ENCODE data around the gene CCDC34. TPM values are rescaled to one million over a fixed set of nuclear protein-coding genes. Genes with fewer than 3 reads are reported as not detected.

Gene CCDC34
- total and polyA plus RNA-seq, 4 donors: 9.0 to 22.9 (median 15.1) TPM

GRCh38 chr11:27313157-27313821 is 49.7 kb downstream of the CCDC34 start:
- DNase-seq (ENCODE audit: low read depth in 4 of 6, low spot score in 6 of 6): peak in 1 of 6 donors; percentile 28
- H3K36me3 ChIP-seq (ENCODE audit: control insufficient read depth, insufficient read depth, low read length): no peaks in the 10 kb centered on the region
- no peaks in the 10 kb centered on the region for H3K4me1 ChIP-seq (ENCODE audit: control insufficient read depth, insufficient read depth, low read length)
- no peaks in the 10 kb centered on the region for H3K27me3 ChIP-seq (ENCODE audit: control insufficient read depth, insufficient read depth, low read length)
- H3K9me3 ChIP-seq (ENCODE audit: control insufficient read depth, insufficient read depth, low read length): no peaks in the 10 kb centered on the region
- H3K27ac ChIP-seq (ENCODE audit: low read depth, low read length): no peak overlapping the region
- 100% methylated on average over 1 of the region's 2 CpGs for WGBS (ENCODE audit: insufficient coverage)
- no peak overlapping the region for H3K4me3 ChIP-seq (ENCODE audit: low read depth, low read length)

- Histone ChIP-seq H3K4me1 (ENCODE audit: control insufficient read depth, insufficient read depth, low read length) (no peaks in the 10 kb centered on the region), H3K36me3 (ENCODE audit: control insufficient read depth, insufficient read depth, low read length) (no peaks in the 10 kb centered on the region), H3K27ac (ENCODE audit: low read depth, low read length) (no peak overlapping the region), H3K4me3 (ENCODE audit: low read depth, low read length) (no peak overlapping the region), H3K27me3 (ENCODE audit: control insufficient read depth, insufficient read depth, low read length) (no peaks in the 10 kb centered on the region), H3K9me3 (ENCODE audit: control insufficient read depth, insufficient read depth, low read length) (no peaks in the 10 kb centered on the region)
- WGBS (ENCODE audit: insufficient coverage): no CpG with 5 or more reads among the region's 2 CpGs
- DNase-seq (ENCODE audit: low read depth in 4 of 6, low spot score in 6 of 6): no peak
These were observed 50.9 kb downstream of the CCDC34 start for GRCh38 chr11:27312110-27312509.

- H3K36me3 ChIP-seq (ENCODE audit: control insufficient read depth, insufficient read depth, low read length): no peaks in the 10 kb centered on the region
- H3K4me1 ChIP-seq (ENCODE audit: control insufficient read depth, insufficient read depth, low read length): no peaks in the 10 kb centered on the region
- H3K27ac ChIP-seq (ENCODE audit: low read depth, low read length): no peak overlapping the region
These were observed 52.3 kb downstream of the CCDC34 start for GRCh38 chr11:27310707-27311106.

GRCh38 chr11:27310182-27310581 is 52.8 kb downstream of the CCDC34 start:
- H3K4me3 ChIP-seq (ENCODE audit: low read depth, low read length): no peak overlapping the region
- H3K4me1 ChIP-seq (ENCODE audit: control insufficient read depth, insufficient read depth, low read length): no peaks in the 10 kb centered on the region
- DNase-seq (ENCODE audit: low read depth in 4 of 6, low spot score in 6 of 6): no peak
- no peaks in the 10 kb centered on the region for H3K27me3 ChIP-seq (ENCODE audit: control insufficient read depth, insufficient read depth, low read length)
- no peaks in the 10 kb centered on the region for H3K36me3 ChIP-seq (ENCODE audit: control insufficient read depth, insufficient read depth, low read length)
- H3K9me3 ChIP-seq (ENCODE audit: control insufficient read depth, insufficient read depth, low read length): peaks cover 5% of the 10 kb centered on the region
- H3K27ac ChIP-seq (ENCODE audit: low read depth, low read length): no peak overlapping the region

More at GRCh38 chr11:27310707-27311106, 52.3 kb downstream of the CCDC34 start:
- H3K9me3 ChIP-seq (ENCODE audit: control insufficient read depth, insufficient read depth, low read length): no peaks in the 10 kb centered on the region
- DNase-seq (ENCODE audit: low read depth in 4 of 6, low spot score in 6 of 6): peak in 1 of 6 donors; percentile 62
- no peak overlapping the region for H3K4me3 ChIP-seq (ENCODE audit: low read depth, low read length)
- H3K27me3 ChIP-seq (ENCODE audit: control insufficient read depth, insufficient read depth, low read length): no peaks in the 10 kb centered on the region

- no peak overlapping the region for H3K4me3 ChIP-seq (ENCODE audit: low read depth, low read length)
- DNase-seq (ENCODE audit: low read depth in 4 of 6, low spot score in 6 of 6): no peak
- no peak overlapping the region for H3K27ac ChIP-seq (ENCODE audit: low read depth, low read length)
- no peaks in the 10 kb centered on the region for H3K27me3 ChIP-seq (ENCODE audit: control insufficient read depth, insufficient read depth, low read length)
- no CpG with 5 or more reads among the region's 5 CpGs for WGBS (ENCODE audit: insufficient coverage)
- no peaks in the 10 kb centered on the region for H3K4me1 ChIP-seq (ENCODE audit: control insufficient read depth, insufficient read depth, low read length)
- no peaks in the 10 kb centered on the region for H3K36me3 ChIP-seq (ENCODE audit: control insufficient read depth, insufficient read depth, low read length)
- H3K9me3 ChIP-seq (ENCODE audit: control insufficient read depth, insufficient read depth, low read length): peaks cover 6% of the 10 kb centered on the region
These were observed 54.0 kb downstream of the CCDC34 start for GRCh38 chr11:27309046-27309445.

GRCh38 chr11:27307232-27307631 is 55.8 kb downstream of the CCDC34 start:
- Histone ChIP-seq H3K9me3 (ENCODE audit: control insufficient read depth, insufficient read depth, low read length) (peaks cover 6% of the 10 kb centered on the region), H3K4me3 (ENCODE audit: low read depth, low read length) (no peak overlapping the region), H3K27me3 (ENCODE audit: control insufficient read depth, insufficient read depth, low read length) (no peaks in the 10 kb centered on the region), H3K36me3 (ENCODE audit: control insufficient read depth, insufficient read depth, low read length) (no peaks in the 10 kb centered on the region), H3K4me1 (ENCODE audit: control insufficient read depth, insufficient read depth, low read length) (no peaks in the 10 kb centered on the region), H3K27ac (ENCODE audit: low read depth, low read length) (no peak overlapping the region)
- no peak for DNase-seq (ENCODE audit: low read depth in 4 of 6, low spot score in 6 of 6)

- peaks cover 6% of the 10 kb centered on the region for H3K9me3 ChIP-seq (ENCODE audit: control insufficient read depth, insufficient read depth, low read length)
- H3K27me3 ChIP-seq (ENCODE audit: control insufficient read depth, insufficient read depth, low read length): no peaks in the 10 kb centered on the region
- no peaks in the 10 kb centered on the region for H3K4me1 ChIP-seq (ENCODE audit: control insufficient read depth, insufficient read depth, low read length)
- WGBS (ENCODE audit: insufficient coverage): 98% methylated on average over 3 of the region's 3 CpGs
- no peak overlapping the region for H3K27ac ChIP-seq (ENCODE audit: low read depth, low read length)
- H3K36me3 ChIP-seq (ENCODE audit: control insufficient read depth, insufficient read depth, low read length): no peaks in the 10 kb centered on the region
- no peak for DNase-seq (ENCODE audit: low read depth in 4 of 6, low spot score in 6 of 6)
- H3K4me3 ChIP-seq (ENCODE audit: low read depth, low read length): no peak overlapping the region
These were observed 57.3 kb downstream of the CCDC34 start for GRCh38 chr11:27305751-27306150.

- peaks cover 6% of the 10 kb centered on the region for H3K9me3 ChIP-seq (ENCODE audit: control insufficient read depth, insufficient read depth, low read length)
- no peak overlapping the region for H3K27ac ChIP-seq (ENCODE audit: low read depth, low read length)
- DNase-seq (ENCODE audit: low read depth in 4 of 6, low spot score in 6 of 6): no peak
- no peak overlapping the region for H3K4me3 ChIP-seq (ENCODE audit: low read depth, low read length)
- no peaks in the 10 kb centered on the region for H3K27me3 ChIP-seq (ENCODE audit: control insufficient read depth, insufficient read depth, low read length)
- H3K36me3 ChIP-seq (ENCODE audit: control insufficient read depth, insufficient read depth, low read length): no peaks in the 10 kb centered on the region
- no peaks in the 10 kb centered on the region for H3K4me1 ChIP-seq (ENCODE audit: control insufficient read depth, insufficient read depth, low read length)
- 96% methylated on average over 8 of the region's 8 CpGs for WGBS (ENCODE audit: insufficient coverage)
These were observed 58.5 kb downstream of the CCDC34 start for GRCh38 chr11:27304514-27304913.

GRCh38 chr11:27303903-27304302 is 59.1 kb downstream of the CCDC34 start:
- WGBS (ENCODE audit: insufficient coverage): 78% methylated on average over 3 of the region's 5 CpGs
- Histone ChIP-seq H3K27ac (ENCODE audit: low read depth, low read length) (no peak overlapping the region), H3K36me3 (ENCODE audit: control insufficient read depth, insufficient read depth, low read length) (no peaks in the 10 kb centered on the region), H3K4me3 (ENCODE audit: low read depth, low read length) (no peak overlapping the region), H3K9me3 (ENCODE audit: control insufficient read depth, insufficient read depth, low read length) (peaks cover 6% of the 10 kb centered on the region), H3K27me3 (ENCODE audit: control insufficient read depth, insufficient read depth, low read length) (no peaks in the 10 kb centered on the region), H3K4me1 (ENCODE audit: control insufficient read depth, insufficient read depth, low read length) (no peaks in the 10 kb centered on the region)
- no peak for DNase-seq (ENCODE audit: low read depth in 4 of 6, low spot score in 6 of 6)

GRCh38 chr11:27300974-27301373 is 62.0 kb downstream of the CCDC34 start:
- Histone ChIP-seq H3K4me3 (ENCODE audit: low read depth, low read length) (no peak overlapping the region), H3K36me3 (ENCODE audit: control insufficient read depth, insufficient read depth, low read length) (no peaks in the 10 kb centered on the region), H3K4me1 (ENCODE audit: control insufficient read depth, insufficient read depth, low read length) (no peaks in the 10 kb centered on the region), H3K27me3 (ENCODE audit: control insufficient read depth, insufficient read depth, low read length) (no peaks in the 10 kb centered on the region), H3K27ac (ENCODE audit: low read depth, low read length) (no peak overlapping the region), H3K9me3 (ENCODE audit: control insufficient read depth, insufficient read depth, low read length) (peaks cover 6% of the 10 kb centered on the region)
- no peak for DNase-seq (ENCODE audit: low read depth in 4 of 6, low spot score in 6 of 6)
